Type B pancreatic cell (in vitro differentiated cells): ENCODE data around the gene TNFAIP8L3. TPM values are rescaled to one million over a fixed set of nuclear protein-coding genes. Genes with fewer than 3 reads are reported as not detected.

Experiments
- DNase-seq: peaks from one replicate; pipeline ENCODE4 v3.0.0; 2021; ENCODE audit warnings: mixed read lengths; ENCODE audit not compliant: unreplicated experiment; ENCODE audit errors: extremely low spot score
- H3K27ac Mint-ChIP-seq: 2 replicates; pipeline ENCODE4 v1.8.0; 2021; ENCODE audit warnings: mild to moderate bottlenecking, mixed read lengths
- H3K27me3 Mint-ChIP-seq: 2 replicates; pipeline ENCODE4 v1.8.0; 2021; ENCODE audit warnings: mixed read lengths
- H3K36me3 Mint-ChIP-seq: 2 replicates; pipeline ENCODE4 v1.8.0; 2021; ENCODE audit warnings: mixed read lengths
- H3K4me1 Mint-ChIP-seq: one replicate; pipeline ENCODE4 v1.8.0; 2021; ENCODE audit warnings: mixed read lengths; ENCODE audit not compliant: unreplicated experiment
- H3K4me3 Mint-ChIP-seq: 2 replicates; pipeline ENCODE4 v1.8.0; 2021; ENCODE audit warnings: mild to moderate bottlenecking, mixed read lengths
- H3K9me3 Mint-ChIP-seq: 2 replicates; pipeline ENCODE4 v1.8.0; 2021; ENCODE audit warnings: mixed read lengths
- total RNA-seq: library from RNA; stranded (reverse); gene quantifications from 2 replicates; pipeline ENCODE4 v1.2.1, GENCODE V29; 2021; ENCODE audit warnings: low replicate concordance
- TF ChIP-seq, protein P1 (sequence below): fragments of 200-600 bp; sonication (generic); conservative IDR thresholded peaks from 2 replicates; pipeline ENCODE4 v1.5.0; 2021; ENCODE audit warnings: antibody characterized with exemption, mild to moderate bottlenecking

Gene TNFAIP8L3
- total RNA-seq, 1 donor from 2014 or later = 8.2 TPM

DNA sequence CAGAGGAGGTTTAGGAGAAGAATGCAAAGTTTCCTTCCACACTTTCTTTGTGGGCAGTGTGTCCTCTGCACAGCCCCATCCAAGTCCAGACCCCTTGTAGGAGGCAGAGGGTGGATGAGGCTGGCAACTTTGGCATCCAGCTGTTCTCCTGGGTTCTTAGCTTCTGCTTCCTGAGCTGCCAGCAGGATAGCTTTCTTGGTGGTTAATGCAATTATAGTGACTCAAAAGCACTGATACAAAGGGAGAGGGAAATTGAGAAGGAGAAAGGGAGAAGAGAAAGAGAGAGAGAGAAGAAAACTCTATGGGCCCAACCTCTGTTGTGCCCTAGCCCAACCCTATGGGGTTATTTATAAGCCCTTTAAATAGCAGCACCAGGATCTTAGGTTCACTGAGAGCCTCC lies 4.5 kb upstream of the TNFAIP8L3 start:
- TF ChIP-seq, protein P1, sequence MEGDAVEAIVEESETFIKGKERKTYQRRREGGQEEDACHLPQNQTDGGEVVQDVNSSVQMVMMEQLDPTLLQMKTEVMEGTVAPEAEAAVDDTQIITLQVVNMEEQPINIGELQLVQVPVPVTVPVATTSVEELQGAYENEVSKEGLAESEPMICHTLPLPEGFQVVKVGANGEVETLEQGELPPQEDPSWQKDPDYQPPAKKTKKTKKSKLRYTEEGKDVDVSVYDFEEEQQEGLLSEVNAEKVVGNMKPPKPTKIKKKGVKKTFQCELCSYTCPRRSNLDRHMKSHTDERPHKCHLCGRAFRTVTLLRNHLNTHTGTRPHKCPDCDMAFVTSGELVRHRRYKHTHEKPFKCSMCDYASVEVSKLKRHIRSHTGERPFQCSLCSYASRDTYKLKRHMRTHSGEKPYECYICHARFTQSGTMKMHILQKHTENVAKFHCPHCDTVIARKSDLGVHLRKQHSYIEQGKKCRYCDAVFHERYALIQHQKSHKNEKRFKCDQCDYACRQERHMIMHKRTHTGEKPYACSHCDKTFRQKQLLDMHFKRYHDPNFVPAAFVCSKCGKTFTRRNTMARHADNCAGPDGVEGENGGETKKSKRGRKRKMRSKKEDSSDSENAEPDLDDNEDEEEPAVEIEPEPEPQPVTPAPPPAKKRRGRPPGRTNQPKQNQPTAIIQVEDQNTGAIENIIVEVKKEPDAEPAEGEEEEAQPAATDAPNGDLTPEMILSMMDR = no peak
- H3K9me3 Mint-ChIP-seq = no peaks in the 10 kb centered on the region
- no peaks in the 10 kb centered on the region for H3K36me3 Mint-ChIP-seq
- H3K27me3 Mint-ChIP-seq = peaks cover 64% of the 10 kb centered on the region
- H3K4me3 Mint-ChIP-seq = no peak overlapping the region
- no peaks in the 10 kb centered on the region for H3K4me1 Mint-ChIP-seq
- no peak for DNase-seq
- no peak overlapping the region for H3K27ac Mint-ChIP-seq

DNA sequence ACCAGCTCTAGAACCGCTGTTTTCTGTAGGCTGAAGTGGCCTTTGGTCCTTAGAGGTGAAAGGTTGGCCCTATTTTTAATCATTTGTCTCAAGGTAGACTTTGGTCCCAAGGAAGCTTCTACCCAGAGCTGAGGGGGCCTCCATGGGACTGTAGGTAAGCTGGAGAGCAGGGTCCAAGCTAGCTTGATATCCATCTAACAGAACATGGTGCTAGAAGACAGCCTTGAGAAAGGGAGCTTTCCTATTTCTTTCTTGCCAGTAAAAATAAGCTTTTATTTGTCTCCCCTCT lies 3.6 kb upstream of the TNFAIP8L3 start:
- TF ChIP-seq, protein P1 = no peak
- no peaks in the 10 kb centered on the region for H3K4me1 Mint-ChIP-seq
- no peak for DNase-seq
- peaks cover 66% of the 10 kb centered on the region for H3K27me3 Mint-ChIP-seq
- no peaks in the 10 kb centered on the region for H3K36me3 Mint-ChIP-seq
- H3K4me3 Mint-ChIP-seq = no peak overlapping the region
- H3K27ac Mint-ChIP-seq = no peak overlapping the region
- no peaks in the 10 kb centered on the region for H3K9me3 Mint-ChIP-seq

DNA sequence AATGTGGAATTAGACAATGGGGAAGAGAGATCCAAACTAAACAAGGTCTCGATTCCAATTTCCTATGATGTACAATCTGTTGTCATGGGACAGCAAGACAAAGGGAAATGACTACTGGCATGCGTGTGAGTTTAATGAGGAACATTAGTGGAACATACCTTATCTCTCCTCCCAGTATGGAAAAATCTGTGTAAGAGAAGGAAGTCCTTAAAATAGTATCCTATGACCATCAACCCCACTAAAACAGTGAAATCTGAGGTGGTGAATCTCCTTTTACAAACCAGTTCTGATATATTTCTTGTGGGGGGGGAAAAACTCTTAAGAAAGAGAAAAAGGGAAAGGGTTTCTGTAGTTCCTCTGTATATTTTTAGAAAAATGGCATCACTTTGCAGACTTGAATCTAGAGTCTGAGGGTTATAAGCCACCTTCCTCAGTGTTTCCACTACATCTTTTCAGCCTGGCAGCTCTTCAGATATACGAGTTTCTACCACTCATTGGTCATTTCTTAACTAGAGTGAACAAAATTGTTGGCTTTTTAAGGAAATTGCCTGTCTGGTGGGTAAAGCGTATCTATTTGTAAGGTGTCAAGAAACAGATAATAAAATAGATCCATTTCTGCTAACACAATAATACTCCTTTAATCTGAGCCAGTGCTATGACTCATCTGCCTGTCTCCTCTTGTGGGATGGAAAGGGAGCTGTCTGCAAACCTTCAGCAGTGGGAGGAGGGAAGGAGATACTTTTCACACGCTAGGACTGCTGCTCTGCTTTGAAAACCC lies 3.0 kb upstream of the TNFAIP8L3 start:
- Mint-ChIP-seq H3K36me3 (no peaks in the 10 kb centered on the region), H3K4me1 (no peaks in the 10 kb centered on the region), H3K27ac (no peak overlapping the region), H3K27me3 (peaks cover 66% of the 10 kb centered on the region), H3K4me3 (no peak overlapping the region), H3K9me3 (no peaks in the 10 kb centered on the region)
- TF ChIP-seq, protein P1 = no peak
- DNase-seq = no peak

DNA sequence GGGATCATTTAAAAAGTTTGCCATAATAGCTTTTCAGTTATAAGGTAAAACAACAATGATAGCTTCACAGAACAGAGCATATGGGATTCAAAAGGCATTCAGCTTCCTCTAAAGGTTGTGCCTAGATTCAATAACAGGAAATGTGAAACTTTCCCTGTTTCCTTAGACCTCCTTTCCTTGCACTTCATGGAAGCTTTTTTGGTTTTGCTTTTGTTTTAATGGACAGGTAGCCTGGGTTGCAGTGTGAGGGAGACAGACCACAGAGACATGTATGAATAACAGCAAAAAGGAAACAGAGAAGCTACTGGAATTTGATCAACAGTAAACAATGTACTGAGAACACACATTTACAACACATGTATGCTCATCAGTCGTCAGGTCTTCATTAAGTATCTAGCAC lies 2.3 kb upstream of the TNFAIP8L3 start:
- H3K36me3 Mint-ChIP-seq = no peaks in the 10 kb centered on the region
- no peaks in the 10 kb centered on the region for H3K9me3 Mint-ChIP-seq
- H3K27ac Mint-ChIP-seq = no peak overlapping the region
- peaks cover 71% of the 10 kb centered on the region for H3K27me3 Mint-ChIP-seq
- TF ChIP-seq, protein P1 = no peak
- no peak overlapping the region for H3K4me3 Mint-ChIP-seq
- H3K4me1 Mint-ChIP-seq = no peaks in the 10 kb centered on the region
- no peak for DNase-seq

DNA sequence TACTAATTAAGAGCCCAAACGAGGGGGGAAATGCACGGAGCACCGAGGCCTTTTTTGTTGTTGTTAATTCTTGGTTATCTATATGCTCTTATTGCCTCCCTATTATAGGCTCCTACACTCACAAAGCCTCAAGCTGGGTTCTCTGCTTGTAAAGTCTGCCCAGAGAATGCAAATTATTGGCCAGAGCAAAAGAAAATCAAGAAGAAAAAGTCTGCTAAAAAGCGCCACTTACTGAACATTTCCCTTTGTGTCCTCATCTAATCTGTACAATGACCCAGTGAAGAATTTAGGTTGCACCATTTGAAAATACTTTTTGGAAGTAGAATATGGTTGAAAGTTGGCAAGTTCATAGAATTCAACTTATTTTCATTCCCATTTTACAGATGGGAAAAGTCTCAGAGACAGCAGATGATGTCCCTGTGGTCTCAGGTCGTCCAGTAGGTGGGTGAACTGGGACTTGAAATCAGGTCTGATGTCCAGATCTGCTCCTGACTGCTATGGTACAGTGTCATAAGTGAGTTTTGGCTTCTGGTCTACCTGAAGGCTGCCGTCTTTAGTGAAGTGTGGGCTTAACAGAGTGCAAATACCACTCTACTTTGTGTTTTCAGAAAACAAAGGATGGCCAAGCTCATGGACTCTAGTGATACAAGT lies 1.1 kb upstream of the TNFAIP8L3 start:
- DNase-seq = no peak
- Mint-ChIP-seq H3K4me3 (peak overlapping the region; percentile 90), H3K36me3 (no peaks in the 10 kb centered on the region), H3K4me1 (no peaks in the 10 kb centered on the region), H3K9me3 (no peaks in the 10 kb centered on the region), H3K27ac (no peak overlapping the region), H3K27me3 (peaks cover 79% of the 10 kb centered on the region)
- TF ChIP-seq, protein P1 = no peak
